Calu3 (cell line): ENCODE data around the gene HS6ST3. TPM values are rescaled to one million over a fixed set of nuclear protein-coding genes. Genes with fewer than 3 reads are reported as not detected.

Experiments
- BruUV-seq: library from RNA; stranded (reverse); fragments of 400-500 nt; replicated peaks from 2 replicates; lab custom pipeline; 2021; lab: Mats Ljungman, UMichigan
- CTCF ChIA-PET: fragments of 300-600 bp; sonication (Branson Sonifier 250); formaldehyde crosslinking; loops from one replicate; lab custom pipeline; 2022; ENCODE audit warnings: antibody characterized with exemption; lab: Charles Lee
- DNase-seq: peaks from one replicate; pipeline ENCODE4 v3.0.0; 2022
- H3K27ac Mint-ChIP-seq: one replicate; pipeline ENCODE4 v1.8.0; 2022; ENCODE audit warnings: mixed read lengths; ENCODE audit not compliant: unreplicated experiment
- H3K27me3 Mint-ChIP-seq: one replicate; pipeline ENCODE4 v1.8.0; 2022; ENCODE audit warnings: mixed read lengths; ENCODE audit not compliant: unreplicated experiment
- H3K36me3 Mint-ChIP-seq: one replicate; pipeline ENCODE4 v1.8.0; 2022; ENCODE audit warnings: mild to moderate bottlenecking, moderate library complexity, mixed read lengths; ENCODE audit not compliant: insufficient read depth, unreplicated experiment
- H3K4me1 Mint-ChIP-seq: one replicate; pipeline ENCODE4 v1.8.0; 2022; ENCODE audit warnings: mild to moderate bottlenecking, low read depth, mixed read lengths; ENCODE audit not compliant: unreplicated experiment
- H3K4me3 Mint-ChIP-seq: one replicate; pipeline ENCODE4 v1.8.0; 2022; ENCODE audit warnings: mild to moderate bottlenecking, low read depth, moderate library complexity, mixed read lengths; ENCODE audit not compliant: unreplicated experiment
- H3K9me3 Mint-ChIP-seq: one replicate; pipeline ENCODE4 v1.8.0; 2022; ENCODE audit warnings: low read depth, mixed read lengths; ENCODE audit not compliant: unreplicated experiment
- CTCF ChIP-seq: fragments of 200-600 bp; IDR thresholded peaks from one replicate; pipeline ENCODE4 v1.8.0; 2022; ENCODE audit warnings: antibody characterized with exemption; ENCODE audit not compliant: unreplicated experiment
- intact Hi-C: fragments of 100-400 bp; cut with micrococcal nuclease; formaldehyde crosslinking; loops from one replicate; pipeline ENCODE4 v1.10.0; 2022; ENCODE audit not compliant: unreplicated experiment
- total RNA-seq: library from RNA; stranded (reverse); gene quantifications from 2 replicates; pipeline ENCODE4 v1.2.3, GENCODE V29; 2022

Gene HS6ST3
- total RNA-seq, 1 experiment from 2014 or later, result not detected

GRCh38 chr13:96181911-96182310 lies 92.0 kb downstream of the HS6ST3 start:
- CTCF ChIA-PET, result no interaction called here
- BruUV-seq, result no TSS peak

GRCh38 chr13:96185818-96186217 lies 95.9 kb downstream of the HS6ST3 start:
- BruUV-seq, result no TSS peak
- no peak for TF ChIP-seq CTCF
- no peaks in the 10 kb centered on the region for H3K27me3 Mint-ChIP-seq
- CTCF ChIA-PET, result no interaction called here
- no peak overlapping the region for H3K27ac Mint-ChIP-seq
- H3K4me1 Mint-ChIP-seq, result no peaks in the 10 kb centered on the region
- intact Hi-C loops, result no loop called here
- DNase-seq, result no peak
- H3K9me3 Mint-ChIP-seq, result no peaks in the 10 kb centered on the region
- H3K4me3 Mint-ChIP-seq, result no peak overlapping the region
- H3K36me3 Mint-ChIP-seq, result no peaks in the 10 kb centered on the region

More at GRCh38 chr13:96181911-96182310, 92.0 kb downstream of the HS6ST3 start:
- H3K36me3 Mint-ChIP-seq, result no peaks in the 10 kb centered on the region
- no peak for DNase-seq
- no peak overlapping the region for H3K4me3 Mint-ChIP-seq
- intact Hi-C loops, result no loop called here
- H3K4me1 Mint-ChIP-seq, result no peaks in the 10 kb centered on the region
- no peaks in the 10 kb centered on the region for H3K9me3 Mint-ChIP-seq
- H3K27ac Mint-ChIP-seq, result no peak overlapping the region
- no peak for TF ChIP-seq CTCF
- H3K27me3 Mint-ChIP-seq, result no peaks in the 10 kb centered on the region

- Mint-ChIP-seq H3K4me3 (no peak overlapping the region), H3K27me3 (no peaks in the 10 kb centered on the region), H3K9me3 (no peaks in the 10 kb centered on the region), H3K27ac (no peak overlapping the region), H3K36me3 (no peaks in the 10 kb centered on the region), H3K4me1 (no peaks in the 10 kb centered on the region)
- BruUV-seq, result no TSS peak
- CTCF ChIA-PET, result no interaction called here
- intact Hi-C loops, result no loop called here
- TF ChIP-seq CTCF, result no peak
- DNase-seq, result no peak
Measured at GRCh38 chr13:96191367-96191766, 101.5 kb downstream of the HS6ST3 start.

GRCh38 chr13:96193728-96194310 lies 103.9 kb downstream of the HS6ST3 start:
- DNase-seq, result no peak
- intact Hi-C loops, result no loop called here
- no peak for TF ChIP-seq CTCF
- CTCF ChIA-PET, result no interaction called here
- no peaks in the 10 kb centered on the region for H3K27me3 Mint-ChIP-seq
- H3K4me1 Mint-ChIP-seq, result no peaks in the 10 kb centered on the region
- no peaks in the 10 kb centered on the region for H3K9me3 Mint-ChIP-seq
- H3K4me3 Mint-ChIP-seq, result no peak overlapping the region
- no TSS peak for BruUV-seq
- H3K36me3 Mint-ChIP-seq, result no peaks in the 10 kb centered on the region
- no peak overlapping the region for H3K27ac Mint-ChIP-seq
